Psoas muscle (tissue), 8 donors: ENCODE results near the gene YTHDF1. TPM values are rescaled to one million over a fixed set of nuclear protein-coding genes. Genes with fewer than 3 reads are reported as not detected.

ENCODE experiments used
- ATAC-seq, 4 donors: fragments of 200-7000 bp; cut with Tn5 transposase; one replicate each; pipeline ENCODE4 v1.9.1; 2020; ENCODE audit warnings: moderate library complexity in 3 of 4, mild to moderate bottlenecking in 2 of 4
- DNase-seq, 2 donors: peaks; one replicate each; pipeline ENCODE4 v3.0.0-alpha.2; 2020
- H3K27ac ChIP-seq: fragments of 200-600 bp; one replicate; pipeline ENCODE4 v1.8.0; 2022
- H3K27me3 ChIP-seq, 3 donors: fragments of 200-600 bp in 1 of 3; one replicate each; pipeline versions ENCODE4 v1.6.1 to v1.8.0; 2013 to 2022; ENCODE audit warnings: low read length in 2 of 3, mild to moderate bottlenecking in 2 of 3, moderate library complexity in 1 of 3; ENCODE audit not compliant: insufficient read depth in 3 of 3
- H3K36me3 ChIP-seq, 2 donors: fragments of 200-600 bp in 1 of 2; one replicate each; pipeline versions ENCODE4 v1.6.1 to v1.8.0; 2013 to 2022; ENCODE audit warnings: low read depth in 1 of 2, mild to moderate bottlenecking in 1 of 2, moderate library complexity in 1 of 2; ENCODE audit not compliant: insufficient read depth in 1 of 2
- H3K4me1 ChIP-seq: fragments of 200-600 bp; one replicate; pipeline ENCODE4 v1.8.0; 2022
- H3K4me3 ChIP-seq: fragments of 200-600 bp; one replicate; pipeline ENCODE4 v1.8.0; 2022; ENCODE audit warnings: mild to moderate bottlenecking
- H3K9me3 ChIP-seq: fragments of 200-600 bp; one replicate; pipeline ENCODE4 v1.8.0; 2022
- CTCF ChIP-seq: fragments of 200-600 bp; IDR thresholded peaks from one replicate; pipeline ENCODE4 v1.8.0; 2022; ENCODE audit warnings: antibody characterized with exemption
- WGBS, 3 donors: extraction: QIAGEN DNeasy Blood & Tissue Kit; methylation state at CpG; one replicate each; pipeline versions ENCODE4 v1.1.6 to v1.1.7; 2013; 5-methylcytosine and 5-hydroxymethylcytosine counted together
- intact Hi-C, 2 donors: fragments of 100-400 bp; cut with DNase I; formaldehyde crosslinking; loops; one replicate each; pipeline versions ENCODE4 v1.11.0 to v1.14.2; 2022
- polyA plus RNA-seq, 3 donors: library from polyadenylated mRNA; stranded (reverse); fragments of 200-250 nt; gene quantifications; one replicate each; pipeline ENCODE4 v1.2.3, GENCODE V29; 2013
- total RNA-seq, 4 donors: library from RNA; stranded (reverse); fragmentation: NEBNext Ultra II Directional in 2 of 4; extraction: Animal tissue kit (Norgen Biotek cat#: 25700) in 2 of 4; gene quantifications; one replicate each; pipeline versions ENCODE4 v1.2.1 to v1.2.4, GENCODE V29; 2021 to 2023
- donor health status: healthy with polysubstance abuse.
- donor health status: DM: no; HTN: no; CAD: no; lungs with moderate emphysema.
- donor health status: Bipolar disorder and iron deficiency.
- donor health status: healthy.
- donor health status: DM: yes; HTN: yes; CAD: no.
- donor health status: DM: no; HTN: no; CAD: no.
- donor health status: DM: no; HTN: no; CAD: no.
- donor health status: DM: yes; HTN: yes; CAD: no.

The YTHDF1 gene
- total and polyA plus RNA-seq, 7 donors, result 27.4 to 52.1 (median 45.8) TPM

- H3K27me3 ChIP-seq, result no peaks in the 10 kb centered on the region
- peaks cover 64% of the 10 kb centered on the region for H3K4me1 ChIP-seq
- H3K36me3 ChIP-seq, result peaks cover 8 to 69% of the 10 kb centered on the region in 2 donors
- WGBS, 3 donors, result 68 to 87% (median 78%) methylated on average over 5 of the region's 5 CpGs
- no peak for TF ChIP-seq CTCF
- DNase-seq (no peak), ATAC-seq (no peak)
- H3K4me3 ChIP-seq, result no peak overlapping the region
- intact Hi-C loops, result loop anchor here in 1 of 2 donors (5.0 kb wide), 1 partner anchor 60 kb away; the partner anchor contains the start of gene ARFGAP1
- peak overlapping the region; percentile 9 for H3K27ac ChIP-seq
- no peaks in the 10 kb centered on the region for H3K9me3 ChIP-seq
Measured at GRCh38 chr20:63212792-63213191, 3.1 kb downstream of the YTHDF1 start.

- WGBS, 3 donors, result 71 to 83% (median 78%) methylated on average over 5 of the region's 5 CpGs
- no peak for ATAC-seq
- no peak for TF ChIP-seq CTCF
- no peak overlapping the region for H3K27ac ChIP-seq
- no peak for DNase-seq
- no peaks in the 10 kb centered on the region for H3K27me3 ChIP-seq
- H3K36me3 ChIP-seq, result peaks cover 8 to 73% of the 10 kb centered on the region in 2 donors
- intact Hi-C loops, result loop anchor here in 1 of 2 donors (5.0 kb wide), 1 partner anchor 60 kb away; the partner anchor contains the start of gene ARFGAP1
- peaks cover 68% of the 10 kb centered on the region for H3K4me1 ChIP-seq
- H3K4me3 ChIP-seq, result no peak overlapping the region
- H3K9me3 ChIP-seq, result no peaks in the 10 kb centered on the region
Measured at GRCh38 chr20:63212393-63212730, 3.6 kb downstream of the YTHDF1 start.

GRCh38 chr20:63210011-63210605 is 5.8 kb downstream of the YTHDF1 start:
- WGBS, 3 donors, result 74 to 78% (median 75%) methylated on average over 11 of the region's 11 CpGs
- Histone ChIP-seq H3K4me1 (peaks cover 62% of the 10 kb centered on the region), H3K4me3 (no peak overlapping the region), H3K36me3 (peaks cover 8 to 91% of the 10 kb centered on the region in 2 donors), H3K9me3 (no peaks in the 10 kb centered on the region), H3K27ac (no peak overlapping the region), H3K27me3 (no peaks in the 10 kb centered on the region)
- DNase-seq (no peak), ATAC-seq (no peak)
- no peak for TF ChIP-seq CTCF
- intact Hi-C loops, result loop anchor here in 1 of 2 donors (5.0 kb wide), 1 partner anchor 62 kb away; the partner anchor contains the start of gene ARFGAP1

- 29 to 58% (median 36%) methylated on average over 6 of the region's 6 CpGs for WGBS, 3 donors
- intact Hi-C loops, result no loop called here
- Histone ChIP-seq H3K27ac (no peak overlapping the region), H3K4me3 (no peak overlapping the region), H3K27me3 (no peaks in the 10 kb centered on the region), H3K4me1 (peaks cover 45% of the 10 kb centered on the region), H3K36me3 (peaks cover 11 to 92% of the 10 kb centered on the region in 2 donors), H3K9me3 (no peaks in the 10 kb centered on the region)
- DNase-seq (no peak), ATAC-seq (peak in 2 of 4 donors; percentile 35 to 70)
- TF ChIP-seq CTCF, result no peak
Measured at GRCh38 chr20:63208346-63208909, 7.5 kb downstream of the YTHDF1 start.
